ENCODE results near the gene MED14. TPM values are rescaled to one million over a fixed set of nuclear protein-coding genes. Genes with fewer than 3 reads are reported as not detected.

The MED14 gene
- total and polyA plus RNA-seq, 2 experiments from 2014 or later, result 13.3 to 34.7 TPM

- no peak for DNase-seq
Measured at GRCh38 chrX:40653535-40653934, 81.8 kb downstream of the MED14 start.

GRCh38 chrX:40652664-40653063 lies 82.7 kb downstream of the MED14 start:
- in situ Hi-C loops (cut with MboI), result no loop called here

More at GRCh38 chrX:40653535-40653934, 81.8 kb downstream of the MED14 start:
- Histone ChIP-seq H3K36me3 (ENCODE audit: low read depth) (peaks cover 3% of the 10 kb centered on the region; the same call in 1 of the 2 replicates), H3K9me3 (ENCODE audit: low read depth) (no peaks in the 10 kb centered on the region), H3K9me2 (ENCODE audit: insufficient read depth) (no peaks in the 10 kb centered on the region), H3K9ac (no peak overlapping the region), H3K4me1 (ENCODE audit: insufficient read depth) (no peaks in the 10 kb centered on the region), H3K27me3 (replicated peaks; ENCODE audit: insufficient read depth) (no peaks in the 10 kb centered on the region), H3K4me2 (ENCODE audit: unreplicated experiment) (no peak overlapping the region), H3F3A (ENCODE audit: insufficient read depth) (no peaks in the 10 kb centered on the region), H4K20me1 (ENCODE audit: insufficient read depth) (no peaks in the 10 kb centered on the region), H3K79me2 (ENCODE audit: insufficient read depth) (no peaks in the 10 kb centered on the region), H3K4me3 (no peak overlapping the region), H2AFZ (no peak overlapping the region), H3K27ac (no peak overlapping the region)
- no peak for TF ChIP-seq EZH2phosphoT487 (IDR thresholded peaks at IDR 0.05; ENCODE audit: insufficient read depth, low read depth)
- no peak for TF ChIP-seq EZH2 (IDR thresholded peaks at IDR 0.05; ENCODE audit: insufficient read depth, poor library complexity, severe bottlenecking)
- in situ Hi-C loops (cut with MboI), result no loop called here
- WGBS, 2 experiments (ENCODE audit: low coverage in 1 of 2, low lambda C conversion rate in 2 of 2, missing lambda C conversion rate in 2 of 2), result 100% methylated on average over 2 of the region's 2 CpGs

DNA sequence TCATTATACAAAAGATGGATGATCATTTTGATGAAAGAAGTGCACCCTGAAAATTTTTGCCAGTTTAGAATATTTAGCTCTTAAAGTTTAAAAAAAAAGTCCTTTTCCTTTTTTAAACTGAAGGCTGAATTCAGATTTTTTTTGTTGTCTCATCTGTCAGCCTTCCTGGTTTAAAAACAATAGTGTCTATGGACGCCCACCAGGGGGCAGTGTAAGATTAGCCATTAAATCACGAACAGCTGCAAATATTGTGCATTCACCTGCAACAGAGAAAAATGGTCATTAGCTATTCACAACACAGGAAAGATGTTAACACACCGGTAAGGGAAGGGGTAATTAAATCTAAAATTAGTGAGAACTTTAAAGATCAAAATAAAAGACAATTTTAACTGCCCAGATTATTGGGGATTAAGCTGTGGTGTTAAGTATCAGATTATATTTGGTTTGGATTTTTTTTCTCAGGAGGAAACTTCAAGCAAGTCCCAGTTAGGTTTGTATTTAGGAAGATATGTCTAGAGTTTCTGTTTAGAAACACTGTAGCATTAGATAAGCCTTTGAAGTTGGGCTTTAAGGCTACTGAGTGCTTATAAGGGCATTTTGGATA lies 83.6 kb downstream of the MED14 start:
- Histone ChIP-seq H3K9ac (no peak overlapping the region), H3F3A (ENCODE audit: insufficient read depth) (no peaks in the 10 kb centered on the region), H4K20me1 (ENCODE audit: insufficient read depth) (no peaks in the 10 kb centered on the region), H3K36me3 (ENCODE audit: low read depth) (peaks cover 3% of the 10 kb centered on the region; the same call in 1 of the 2 replicates), H3K9me2 (ENCODE audit: insufficient read depth) (no peaks in the 10 kb centered on the region), H2AFZ (no peak overlapping the region), H3K4me1 (ENCODE audit: insufficient read depth) (no peaks in the 10 kb centered on the region), H3K4me2 (ENCODE audit: unreplicated experiment) (no peak overlapping the region), H3K4me3 (no peak overlapping the region), H3K27ac (no peak overlapping the region), H3K9me3 (ENCODE audit: low read depth) (no peaks in the 10 kb centered on the region), H3K79me2 (ENCODE audit: insufficient read depth) (peaks cover 6% of the 10 kb centered on the region), H3K27me3 (replicated peaks; ENCODE audit: insufficient read depth) (no peaks in the 10 kb centered on the region)
- DNase-seq, result peak; percentile 60
- in situ Hi-C loops (cut with MboI), result no loop called here
- WGBS, 2 experiments (ENCODE audit: low coverage in 1 of 2, low lambda C conversion rate in 2 of 2, missing lambda C conversion rate in 2 of 2), result 0 to 3% methylated on average over 3 of the region's 3 CpGs
- TF ChIP-seq EZH2phosphoT487 (IDR thresholded peaks at IDR 0.05; ENCODE audit: insufficient read depth, low read depth) (no peak), EZH2 (IDR thresholded peaks at IDR 0.05; ENCODE audit: insufficient read depth, poor library complexity, severe bottlenecking) (no peak)

More at GRCh38 chrX:40652664-40653063, 82.7 kb downstream of the MED14 start:
- H3K4me3 ChIP-seq, result no peak overlapping the region
- no peaks in the 10 kb centered on the region for H3K9me3 ChIP-seq (ENCODE audit: low read depth)
- H3F3A ChIP-seq (ENCODE audit: insufficient read depth), result no peaks in the 10 kb centered on the region
- WGBS, 2 experiments (ENCODE audit: low coverage in 1 of 2, low lambda C conversion rate in 2 of 2, missing lambda C conversion rate in 2 of 2), result 88 to 100% methylated on average over 1 of the region's 1 CpG
- TF ChIP-seq EZH2 (IDR thresholded peaks at IDR 0.05; ENCODE audit: insufficient read depth, poor library complexity, severe bottlenecking) (no peak), EZH2phosphoT487 (IDR thresholded peaks at IDR 0.05; ENCODE audit: insufficient read depth, low read depth) (no peak)
- H3K36me3 ChIP-seq (ENCODE audit: low read depth), result peaks cover 3% of the 10 kb centered on the region; the same call in 1 of the 2 replicates
- no peak overlapping the region for H3K27ac ChIP-seq
- no peaks in the 10 kb centered on the region for H3K27me3 ChIP-seq (replicated peaks; ENCODE audit: insufficient read depth)
- no peaks in the 10 kb centered on the region for H3K79me2 ChIP-seq (ENCODE audit: insufficient read depth)
- no peaks in the 10 kb centered on the region for H3K9me2 ChIP-seq (ENCODE audit: insufficient read depth)
- no peak for DNase-seq
- H3K4me1 ChIP-seq (ENCODE audit: insufficient read depth), result no peaks in the 10 kb centered on the region
- H2AFZ ChIP-seq, result no peak overlapping the region
- H4K20me1 ChIP-seq (ENCODE audit: insufficient read depth), result no peaks in the 10 kb centered on the region
- no peak overlapping the region for H3K9ac ChIP-seq
- no peak overlapping the region for H3K4me2 ChIP-seq (ENCODE audit: unreplicated experiment)

GRCh38 chrX:40647307-40648197 lies 87.8 kb downstream of the MED14 start, which contains the start of gene CXorf38:
Gene CXorf38, minus strand, starts transcription at chrX:40647561. Its CDS starts 41 bp downstream, at chrX:40647520.
- H3K27ac ChIP-seq, result peak within 1 kb of the TSS; percentile 74
- no peaks in the 10 kb centered on the region for H3K9me2 ChIP-seq (ENCODE audit: insufficient read depth)
- peaks cover 38% of the 10 kb centered on the region for H3K79me2 ChIP-seq (ENCODE audit: insufficient read depth)
- in situ Hi-C loops (cut with MboI), result no loop called here
- peak within 1 kb of the TSS; percentile 85 for H3K4me3 ChIP-seq
- DNase-seq, result peak; percentile 84
- H3K27me3 ChIP-seq (replicated peaks; ENCODE audit: insufficient read depth), result no peaks in the 10 kb centered on the region
- peaks cover 8% of the 10 kb centered on the region for H3K4me1 ChIP-seq (ENCODE audit: insufficient read depth)
- no peaks in the 10 kb centered on the region for H3K9me3 ChIP-seq (ENCODE audit: low read depth)
- 8 to 12% methylated on average over 11 to 21 of the region's 66 CpGs for WGBS, 2 experiments (ENCODE audit: low coverage in 1 of 2, low lambda C conversion rate in 2 of 2, missing lambda C conversion rate in 2 of 2)
- H3K9ac ChIP-seq, result peak within 1 kb of the TSS; percentile 89
- H4K20me1 ChIP-seq (ENCODE audit: insufficient read depth), result no peaks in the 10 kb centered on the region
- TF ChIP-seq EZH2phosphoT487 (IDR thresholded peaks at IDR 0.05; ENCODE audit: insufficient read depth, low read depth) (no peak), EZH2 (IDR thresholded peaks at IDR 0.05; ENCODE audit: insufficient read depth, poor library complexity, severe bottlenecking) (no peak)
- H3F3A ChIP-seq (ENCODE audit: insufficient read depth), result peaks cover 17% of the 10 kb centered on the region
- no peaks in the 10 kb centered on the region; the same call in 1 of the 2 replicates for H3K36me3 ChIP-seq (ENCODE audit: low read depth)
- H2AFZ ChIP-seq, result peak within 1 kb of the TSS; percentile 69
- peak within 1 kb of the TSS; percentile 83 for H3K4me2 ChIP-seq (ENCODE audit: unreplicated experiment)
